HepG2 (cell line): ENCODE data around the gene CAMSAP3. TPM values are rescaled to one million over a fixed set of nuclear protein-coding genes. Genes with fewer than 3 reads are reported as not detected.

Experiments
- ATAC-seq: fragments of 200-7000 bp; cut with Tn5 transposase; 3 replicates; pipeline ENCODE4 v1.9.1; 2020; ENCODE audit warnings: mild to moderate bottlenecking, moderate library complexity
- BruUV-seq: library from RNA; stranded (reverse); fragments of 400-500 nt; replicated peaks from 2 replicates; lab custom pipeline; 2021; lab: Mats Ljungman, UMichigan
- CTCF ChIA-PET: fragments of 300-600 bp; formaldehyde crosslinking; extraction: SDS; loops from one replicate; lab custom pipeline; 2021; ENCODE audit warnings: low total read pairs, inconsistent platforms, low intra/inter-chr PET ratio; lab: Yijun Ruan, JAX
- POLR2A ChIA-PET: fragments of 350-600 bp; sonication (Branson Sonifier 250); formaldehyde crosslinking; loops from one replicate; lab custom pipeline; 2020; ENCODE audit warnings: antibody characterized with exemption, inconsistent platforms; lab: Yijun Ruan, JAX
- DNase-seq: peaks from one replicate; pipeline ENCODE4 v3.0.0-alpha.2; 2015; ENCODE audit warnings: low spot score
- FAIRE-seq: peaks from 3 replicates; lab custom pipeline; 2011; peaks lifted over from hg19 to GRCh38; lab: Jason Lieb, UNC
- H2AFZ ChIP-seq: one replicate; pipeline ENCODE4 v1.6.1; 2011; ENCODE audit warnings: low read length, inconsistent platforms
- H3K27ac ChIP-seq: fragments of 300-600 bp; 3 replicates; pipeline ENCODE4 v1.8.0; 2011; ENCODE audit warnings: mixed run types, mild to moderate bottlenecking, mixed read lengths, low read length, inconsistent platforms; ENCODE audit not compliant: insufficient read depth; ENCODE audit errors: extremely low read length
- H3K27me3 ChIP-seq, 2 experiments: fragments of 200-600 bp in 1 of 2; 2 replicates in 1 of 2; 3 replicates in 1 of 2; pipeline versions ENCODE4 v1.6.0 to v1.8.0; 2011; ENCODE audit warnings: low read length in 2 of 2, mild to moderate bottlenecking in 2 of 2, moderate library complexity in 2 of 2, inconsistent platforms in 1 of 2; ENCODE audit not compliant: insufficient read depth in 2 of 2, control insufficient read depth in 1 of 2
- H3K36me3 ChIP-seq, 2 experiments: fragments of 200-600 bp in 1 of 2; replicated peaks in 1 of 2; 2 replicates in 1 of 2; 3 replicates in 1 of 2; pipeline versions ENCODE4 v1.5.1 to v1.8.0; 2011; ENCODE audit warnings: low read length in 2 of 2, inconsistent platforms in 1 of 2; ENCODE audit not compliant: insufficient read depth in 2 of 2, control insufficient read depth in 1 of 2
- H3K4me1 ChIP-seq: 2 replicates; pipeline ENCODE4 v1.5.1; 2012; ENCODE audit warnings: low read length, inconsistent platforms; ENCODE audit not compliant: insufficient read depth
- H3K4me2 ChIP-seq: 2 replicates; pipeline ENCODE4 v1.6.0; 2011; ENCODE audit warnings: low read depth, low read length, inconsistent platforms
- H3K4me3 ChIP-seq, 3 experiments: fragments of 200-600 bp in 1 of 3; sonication (generic), shearing (Covaris generic) in 1 of 3; replicated peaks in 1 of 3; 2 replicates each; pipeline ENCODE4 v1.5.1; 2011 to 2016; ENCODE audit warnings: low read length in 3 of 3, inconsistent platforms in 2 of 3, low read depth in 2 of 3, mild to moderate bottlenecking in 2 of 3, control low read depth in 1 of 3, mixed read lengths in 1 of 3; ENCODE audit not compliant: insufficient read depth in 1 of 3
- H3K79me2 ChIP-seq: one replicate; pipeline ENCODE4 v1.6.1; 2011; ENCODE audit warnings: low read length, inconsistent platforms; ENCODE audit not compliant: insufficient read depth
- H3K9ac ChIP-seq: 2 replicates; pipeline ENCODE4 v1.6.0; 2011; ENCODE audit warnings: mild to moderate bottlenecking, low read depth, low read length, inconsistent platforms; ENCODE audit not compliant: insufficient read depth
- H3K9me3 ChIP-seq: 2 replicates; pipeline ENCODE4 v1.5.1; 2012; ENCODE audit warnings: mild to moderate bottlenecking, low read length
- H4K20me1 ChIP-seq: 2 replicates; pipeline ENCODE4 v1.6.0; 2011; ENCODE audit warnings: inconsistent platforms, mild to moderate bottlenecking, low read length, moderate library complexity; ENCODE audit not compliant: insufficient read depth
- AGO2 ChIP-seq: fragments of 200-400 bp; formaldehyde crosslinking; optimal IDR thresholded peaks from 2 replicates; pipeline ENCODE3; 2017; ENCODE audit warnings: mild to moderate bottlenecking, low read depth, low read length, moderate library complexity
- DNMT1 ChIP-seq: sonication (generic); formaldehyde crosslinking; IDR thresholded peaks from 2 replicates; pipeline ENCODE4 v1.5.1; 2020; ENCODE audit warnings: mild to moderate bottlenecking, missing genetic modification reagents
- EZH2 ChIP-seq: conservative IDR thresholded peaks from 2 replicates; pipeline ENCODE4 v1.6.1; 2012; ENCODE audit warnings: mild to moderate bottlenecking, low read depth, low read length, moderate library complexity
- LCORL ChIP-seq, 2 experiments: fragments of 450-650 bp in 1 of 2; sonication (generic) in 1 of 2; formaldehyde crosslinking in 1 of 2; IDR thresholded peaks; 2 replicates each; pipeline versions ENCODE4 v1.5.0 to v1.6.1; 2017 to 2020; ENCODE audit warnings: antibody characterized with exemption in 1 of 2, missing genetic modification reagents in 1 of 2
- NFRKB ChIP-seq: fragments of 450-650 bp; IDR thresholded peaks from 2 replicates; pipeline ENCODE4 v1.6.1; 2017
- NRL ChIP-seq: sonication (generic); formaldehyde crosslinking; IDR thresholded peaks from 2 replicates; pipeline ENCODE4 v1.5.0; 2020; ENCODE audit warnings: missing genetic modification reagents, mild to moderate bottlenecking, moderate library complexity, borderline replicate concordance
- RBFOX2 ChIP-seq: fragments of 200-400 bp; formaldehyde crosslinking; IDR thresholded peaks from 2 replicates; pipeline ENCODE4 v1.6.1; 2017; ENCODE audit warnings: low read depth, mild to moderate bottlenecking, low read length
- RFX1 ChIP-seq: fragments of 450-650 bp; IDR thresholded peaks from 2 replicates; pipeline ENCODE4 v1.6.1; 2017
- RFX5 ChIP-seq: IDR thresholded peaks from 2 replicates; pipeline ENCODE4 v1.6.1; 2011; ENCODE audit warnings: low read depth, low read length, improper control_type of control experiment
- SRSF4 ChIP-seq: fragments of 200-400 bp; formaldehyde crosslinking; IDR thresholded peaks from one replicate; pipeline ENCODE4 v1.6.1; 2018; ENCODE audit warnings: mild to moderate bottlenecking, low read depth, low read length, moderate library complexity; ENCODE audit not compliant: poor library complexity, severe bottlenecking
- ZNF30 ChIP-seq: sonication (generic); formaldehyde crosslinking; IDR thresholded peaks from 2 replicates; pipeline ENCODE4 v1.5.0; 2020; ENCODE audit warnings: mild to moderate bottlenecking, missing genetic modification reagents
- ZNF607 ChIP-seq: sonication (generic); formaldehyde crosslinking; IDR thresholded peaks from 2 replicates; pipeline ENCODE4 v1.5.1; 2020; ENCODE audit warnings: missing genetic modification reagents, mild to moderate bottlenecking, borderline replicate concordance
- WGBS: methylation state at CpG from one replicate; pipeline ENCODE4 v1.1.6; 2017; ENCODE audit warnings: low lambda C conversion rate; 5-methylcytosine and 5-hydroxymethylcytosine counted together
- in situ Hi-C: cut with HindIII; loops from 2 replicates; pipeline ENCODE4 v1.10.0; 2017; ENCODE audit warnings: low pct_unique_long_range_greater_than_20kb; ENCODE audit not compliant: extremely low pct_ligation_motif_present
- intact Hi-C: fragments of 100-400 bp; cut with micrococcal nuclease; formaldehyde crosslinking; loops from one replicate; pipeline ENCODE4 v1.10.0; 2022; ENCODE audit not compliant: unreplicated experiment
- polyA plus RNA-seq, 8 experiments: library from polyadenylated mRNA; depleted of rRNA in 3 of 8; stranded (reverse) in 7 of 8; unstranded in 1 of 8; fragments of >200 nt; fragmentation: Illumina TruSeq in 4 of 8; extraction: Trizol in 4 of 8; gene quantifications; 2 replicates each; pipeline versions ENCODE4 v1.2.1 to v1.2.3, GENCODE V29; 2011 to 2016; ENCODE audit warnings: low read depth in 4 of 8, missing spikeins in 1 of 8, mixed read lengths in 1 of 8; ENCODE audit not compliant: insufficient read depth in 1 of 8
- total RNA-seq, 5 experiments: library from RNA; depleted of rRNA; stranded (reverse); fragments of >200 nt; fragmentation: Illumina TruSeq; extraction: Trizol; gene quantifications; 2 replicates each; pipeline ENCODE4 v1.2.3, GENCODE V29; 2016; ENCODE audit warnings: low read depth in 1 of 5

CAMSAP3 gene
- total and polyA plus RNA-seq, 2 of the 13 experiments (the other 11 are each of a cell fraction or from before 2014, with no cell fraction given) = 10.8 to 11.8 TPM

GRCh38 chr19:7644550-7644877 is 48.9 kb downstream of the CAMSAP3 start (continued):
- no peak for TF ChIP-seq ZNF30
- TF ChIP-seq DNMT1 (CRISPR knock-in tag) = no peak
- TF ChIP-seq RFX1 = no peak

GRCh38 chr19:7645163-7645562 is 49.5 kb downstream of the CAMSAP3 start:
- FAIRE-seq = no peak

GRCh38 chr19:7645656-7646425 is 50.2 kb downstream of the CAMSAP3 start:
- H2AFZ ChIP-seq = no peak overlapping the region
- no peaks in the 10 kb centered on the region for H3K9me3 ChIP-seq
- DNase-seq (no peak), FAIRE-seq (no peak), ATAC-seq (no peak)
- H3K27me3 ChIP-seq = no peaks in the 10 kb centered on the region
- WGBS = 94% methylated on average over 15 of the region's 20 CpGs
- ChIA-PET CTCF (no interaction called here), POLR2A (no interaction called here)
- no peaks in the 10 kb centered on the region for H3K79me2 ChIP-seq
- intact Hi-C loops (no loop called here), in situ Hi-C loops (no loop called here)
- no peak overlapping the region for H3K4me2 ChIP-seq
- BruUV-seq = no TSS peak
- H3K4me3 ChIP-seq = no peak overlapping the region
- TF ChIP-seq RFX5 (no peak), LCORL (IDR thresholded peaks at IDR 0.05) (no peak), LCORL (CRISPR knock-in tag; IDR thresholded peaks at IDR 0.05) (no peak), EZH2 (no peak), ZNF607 (CRISPR knock-in tag) (no peak), NRL (CRISPR knock-in tag) (no peak), SRSF4 (no peak)
- no peak overlapping the region for H3K27ac ChIP-seq
- H4K20me1 ChIP-seq = no peaks in the 10 kb centered on the region
- H3K9ac ChIP-seq = no peak overlapping the region
- H3K36me3 ChIP-seq = no peaks in the 10 kb centered on the region
- no peaks in the 10 kb centered on the region for H3K4me1 ChIP-seq

More at GRCh38 chr19:7645163-7645562, 49.5 kb downstream of the CAMSAP3 start:
- Histone ChIP-seq H3K79me2 (no peaks in the 10 kb centered on the region), H3K4me1 (no peaks in the 10 kb centered on the region), H3K36me3 (no peaks in the 10 kb centered on the region), H3K4me2 (no peak overlapping the region), H3K27me3 (no peaks in the 10 kb centered on the region), H3K4me3 (no peak overlapping the region), H3K9ac (no peak overlapping the region), H4K20me1 (no peaks in the 10 kb centered on the region), H3K9me3 (no peaks in the 10 kb centered on the region), H2AFZ (no peak overlapping the region), H3K27ac (no peak overlapping the region)
- TF ChIP-seq AGO2 (peak; percentile 72), NFRKB (no peak), RBFOX2 (peak; percentile 30; the same call in 1 of the 2 replicates)
- WGBS = 100% methylated on average over 11 of the region's 14 CpGs
- POLR2A ChIA-PET = no interaction called here
- DNase-seq (no peak), ATAC-seq (no peak)
- intact Hi-C loops (no loop called here), in situ Hi-C loops (no loop called here)
- CTCF ChIA-PET = no interaction called here
- BruUV-seq = no TSS peak
